Activated naive CD4-positive, alpha-beta T cell treated with anti-CD3 and anti-CD28 coated beads, Interleukin-2, amount 50 U/mL, for 24 hours (primary cell): Measurements from ENCODE around the gene CD44.
A peak's percentile ranks its signal among the peaks of the same experiment; 100 is the strongest.
"Not testable (repeated sequence)": the region's sequence is repeated elsewhere in the genome, so short reads cannot be mapped to it uniquely, and the experiment has no call there.

Source experiments
- H3K27ac Mint-ChIP-seq: one replicate; pipeline ENCODE4 v1.8.0; 2021; ENCODE audit warnings: mild to moderate bottlenecking, mixed read lengths
- H3K27me3 Mint-ChIP-seq: one replicate; pipeline ENCODE4 v1.8.0; 2021; ENCODE audit warnings: mixed read lengths
- H3K36me3 Mint-ChIP-seq: one replicate; pipeline ENCODE4 v1.8.0; 2021; ENCODE audit warnings: mixed read lengths
- H3K4me1 Mint-ChIP-seq: one replicate; pipeline ENCODE4 v1.8.0; 2021; ENCODE audit warnings: mixed read lengths
- H3K4me3 Mint-ChIP-seq: one replicate; pipeline ENCODE4 v1.8.0; 2021; ENCODE audit warnings: mild to moderate bottlenecking, mixed read lengths
- H3K9me3 Mint-ChIP-seq: one replicate; pipeline ENCODE4 v1.8.0; 2021; ENCODE audit warnings: mixed read lengths

CD44 gene

GRCh38 chr11:35107861-35108260 is 31.1 kb upstream of the CD44 start:
- Mint-ChIP-seq H3K9me3 (no peaks in the 10 kb centered on the region), H3K4me1 (peaks cover 60% of the 10 kb centered on the region), H3K36me3 (no peaks in the 10 kb centered on the region), H3K4me3 (no peak overlapping the region), H3K27ac (no peak overlapping the region), H3K27me3 (no peaks in the 10 kb centered on the region)

DNA sequence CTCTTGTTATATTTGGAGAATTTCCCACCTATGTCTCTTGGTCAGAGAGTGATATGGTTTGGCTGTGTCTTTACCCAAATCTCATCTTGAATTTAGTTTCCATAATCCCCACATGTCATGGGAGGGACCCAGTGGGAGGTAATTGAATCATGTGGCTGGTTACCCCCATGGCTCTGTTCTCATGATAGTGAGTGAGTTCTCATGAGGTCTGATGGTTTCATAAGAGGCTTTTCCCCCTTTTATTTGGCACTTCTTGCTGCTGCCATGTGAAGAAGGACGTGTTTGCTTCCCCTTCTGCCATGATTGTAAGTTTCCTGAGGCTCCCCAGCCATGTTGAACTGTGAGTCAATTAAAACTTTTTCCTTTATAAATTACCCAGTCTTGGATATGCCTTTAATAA is 30.6 kb upstream of the CD44 start:
- H3K4me1 Mint-ChIP-seq, result peaks cover 60% of the 10 kb centered on the region
- not testable (repeated sequence) for H3K9me3 Mint-ChIP-seq, H3K4me3 Mint-ChIP-seq, H3K36me3 Mint-ChIP-seq, H3K27me3 Mint-ChIP-seq
- H3K27ac Mint-ChIP-seq, result peak overlapping the region; percentile 49

DNA sequence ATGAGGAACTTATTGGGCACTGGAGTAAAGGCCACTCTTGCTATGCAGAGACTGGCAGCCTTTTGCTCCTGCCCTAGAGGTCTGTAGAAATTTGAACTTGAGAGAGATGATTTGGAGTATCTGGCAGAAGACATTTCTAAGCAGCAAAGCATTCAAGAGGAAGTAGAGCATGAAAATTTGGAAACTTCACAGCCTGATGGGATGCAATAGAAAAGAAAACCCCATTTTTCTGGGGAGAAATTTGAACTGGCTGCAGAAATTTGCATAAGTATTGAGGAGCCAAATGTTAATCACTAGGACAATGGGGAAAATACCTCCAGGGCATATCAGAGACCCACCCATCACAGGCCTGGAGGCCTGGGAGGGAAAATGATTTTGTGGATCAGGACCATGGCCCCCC is 29.9 kb upstream of the CD44 start:
- H3K27ac Mint-ChIP-seq, result peak overlapping the region; percentile 26
- H3K27me3 Mint-ChIP-seq, result no peaks in the 10 kb centered on the region
- H3K9me3 Mint-ChIP-seq, result no peaks in the 10 kb centered on the region
- no peak overlapping the region for H3K4me3 Mint-ChIP-seq
- H3K4me1 Mint-ChIP-seq, result peaks cover 60% of the 10 kb centered on the region
- H3K36me3 Mint-ChIP-seq, result no peaks in the 10 kb centered on the region

GRCh38 chr11:35109827-35110226 is 29.1 kb upstream of the CD44 start:
- no peak overlapping the region for H3K27ac Mint-ChIP-seq
- H3K4me1 Mint-ChIP-seq, result peaks cover 60% of the 10 kb centered on the region
- no peaks in the 10 kb centered on the region for H3K27me3 Mint-ChIP-seq
- H3K36me3 Mint-ChIP-seq, result no peaks in the 10 kb centered on the region
- no peak overlapping the region for H3K4me3 Mint-ChIP-seq
- no peaks in the 10 kb centered on the region for H3K9me3 Mint-ChIP-seq

GRCh38 chr11:35111161-35112055 is 27.6 kb upstream of the CD44 start:
- Mint-ChIP-seq H3K4me3 (no peak overlapping the region), H3K27me3 (no peaks in the 10 kb centered on the region), H3K9me3 (no peaks in the 10 kb centered on the region), H3K27ac (peak overlapping the region; percentile 68), H3K4me1 (peaks cover 47% of the 10 kb centered on the region), H3K36me3 (no peaks in the 10 kb centered on the region)

- Mint-ChIP-seq H3K27me3 (no peaks in the 10 kb centered on the region), H3K4me3 (no peak overlapping the region), H3K36me3 (no peaks in the 10 kb centered on the region), H3K9me3 (no peaks in the 10 kb centered on the region), H3K4me1 (peaks cover 39% of the 10 kb centered on the region), H3K27ac (no peak overlapping the region)
Observed at GRCh38 chr11:35112056-35112845, 26.7 kb upstream of the CD44 start.

GRCh38 chr11:35112846-35113105 is 26.2 kb upstream of the CD44 start:
- Mint-ChIP-seq H3K4me3 (no peak overlapping the region), H3K36me3 (no peaks in the 10 kb centered on the region), H3K9me3 (no peaks in the 10 kb centered on the region), H3K4me1 (peaks cover 39% of the 10 kb centered on the region), H3K27me3 (no peaks in the 10 kb centered on the region), H3K27ac (no peak overlapping the region)

DNA sequence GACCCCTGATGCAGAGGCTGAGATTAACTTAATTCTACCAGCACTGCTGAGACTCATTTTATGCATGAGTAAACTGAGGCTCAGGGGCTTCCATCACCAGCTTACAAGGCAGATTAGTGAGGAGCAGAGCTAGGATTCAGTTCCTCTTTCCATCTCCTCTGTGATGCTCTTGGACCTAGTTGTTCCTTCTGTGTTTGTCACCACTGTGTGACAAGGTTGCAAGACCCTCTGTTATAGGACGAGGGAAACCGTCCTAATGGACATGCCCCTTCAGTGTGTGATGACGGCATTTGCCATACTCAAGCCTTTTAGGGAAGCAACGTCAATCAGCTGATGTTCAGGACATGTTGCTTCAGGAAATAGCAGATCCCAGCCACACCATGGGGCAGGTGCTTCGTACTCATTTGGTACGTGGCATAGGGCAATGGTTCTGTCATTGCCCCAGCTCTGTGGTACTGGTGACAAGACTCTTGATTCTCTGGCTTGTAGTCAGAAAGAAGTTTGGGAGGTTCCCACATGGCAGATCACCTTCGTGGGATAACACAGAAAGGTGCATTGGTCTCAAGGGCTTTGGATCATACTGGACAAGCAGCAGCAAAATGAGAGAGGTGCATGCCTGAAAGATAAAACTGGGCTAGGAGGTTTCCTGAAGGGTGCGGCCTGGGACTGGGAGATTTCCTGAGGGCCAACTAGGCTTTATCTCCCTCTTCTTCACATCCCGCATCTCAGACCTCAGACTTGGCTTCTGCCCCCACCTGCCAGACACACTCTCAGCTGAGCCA is 23.9 kb upstream of the CD44 start:
- Mint-ChIP-seq H3K36me3 (peaks cover 2% of the 10 kb centered on the region), H3K27me3 (no peaks in the 10 kb centered on the region), H3K4me1 (peaks cover 39% of the 10 kb centered on the region), H3K27ac (no peak overlapping the region), H3K9me3 (no peaks in the 10 kb centered on the region), H3K4me3 (no peak overlapping the region)

GRCh38 chr11:35115688-35116030 is 23.3 kb upstream of the CD44 start:
- H3K4me3 Mint-ChIP-seq, result no peak overlapping the region
- peaks cover 39% of the 10 kb centered on the region for H3K4me1 Mint-ChIP-seq
- no peak overlapping the region for H3K27ac Mint-ChIP-seq
- peaks cover 2% of the 10 kb centered on the region for H3K36me3 Mint-ChIP-seq
- no peaks in the 10 kb centered on the region for H3K9me3 Mint-ChIP-seq
- no peaks in the 10 kb centered on the region for H3K27me3 Mint-ChIP-seq

GRCh38 chr11:35116245-35116644 is 22.7 kb upstream of the CD44 start:
- peak overlapping the region; percentile 44 for H3K27ac Mint-ChIP-seq
- H3K9me3 Mint-ChIP-seq, result peaks cover 1% of the 10 kb centered on the region
- H3K36me3 Mint-ChIP-seq, result peaks cover 2% of the 10 kb centered on the region
- H3K4me3 Mint-ChIP-seq, result no peak overlapping the region
- peaks cover 39% of the 10 kb centered on the region for H3K4me1 Mint-ChIP-seq
- H3K27me3 Mint-ChIP-seq, result no peaks in the 10 kb centered on the region

DNA sequence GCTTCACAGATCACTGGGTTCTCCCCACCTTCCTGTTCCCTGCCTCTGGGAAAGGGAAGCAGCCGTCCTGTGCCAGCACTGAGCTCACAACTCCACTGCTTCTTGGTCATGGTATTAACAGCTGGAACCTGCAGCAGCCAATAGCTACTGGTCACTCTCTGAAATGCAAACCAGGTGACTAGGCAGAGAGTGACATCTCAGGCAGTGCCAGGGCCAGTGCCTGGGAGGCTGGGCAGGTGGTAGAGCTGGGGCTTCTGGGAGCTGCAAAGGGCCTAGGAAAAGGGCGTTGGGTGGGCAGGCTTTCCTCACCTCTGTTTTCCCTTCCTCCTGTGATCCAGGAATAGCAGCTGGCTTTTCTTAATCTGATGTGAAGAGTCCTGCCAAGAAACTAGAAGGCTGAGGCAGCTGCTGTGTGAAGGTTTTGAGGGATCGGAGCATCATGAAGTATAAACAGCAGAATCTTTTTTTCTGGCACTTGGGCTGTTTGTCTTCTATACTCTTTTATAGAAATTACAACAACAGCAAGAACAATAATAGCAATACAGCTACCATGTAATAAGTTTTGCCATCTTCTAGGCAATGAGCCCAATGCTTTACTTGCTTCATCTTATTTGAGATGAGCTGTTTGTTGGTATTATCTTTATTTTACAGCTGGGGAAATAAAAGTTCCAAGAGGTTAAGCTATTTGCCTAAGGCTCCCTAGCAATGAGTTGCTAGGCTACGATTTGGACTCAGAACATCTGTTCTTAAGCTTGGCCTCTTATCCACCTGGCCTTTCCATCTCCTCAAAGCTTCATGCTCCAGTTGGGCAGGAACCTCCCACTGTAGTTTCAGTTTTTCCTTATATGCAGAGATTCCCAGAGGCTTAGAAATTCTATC is 22.0 kb upstream of the CD44 start:
- H3K4me3 Mint-ChIP-seq, result no peak overlapping the region
- peaks cover 39% of the 10 kb centered on the region for H3K4me1 Mint-ChIP-seq
- no peaks in the 10 kb centered on the region for H3K27me3 Mint-ChIP-seq
- H3K9me3 Mint-ChIP-seq, result peaks cover 7% of the 10 kb centered on the region
- peaks cover 2% of the 10 kb centered on the region for H3K36me3 Mint-ChIP-seq
- no peak overlapping the region for H3K27ac Mint-ChIP-seq

DNA sequence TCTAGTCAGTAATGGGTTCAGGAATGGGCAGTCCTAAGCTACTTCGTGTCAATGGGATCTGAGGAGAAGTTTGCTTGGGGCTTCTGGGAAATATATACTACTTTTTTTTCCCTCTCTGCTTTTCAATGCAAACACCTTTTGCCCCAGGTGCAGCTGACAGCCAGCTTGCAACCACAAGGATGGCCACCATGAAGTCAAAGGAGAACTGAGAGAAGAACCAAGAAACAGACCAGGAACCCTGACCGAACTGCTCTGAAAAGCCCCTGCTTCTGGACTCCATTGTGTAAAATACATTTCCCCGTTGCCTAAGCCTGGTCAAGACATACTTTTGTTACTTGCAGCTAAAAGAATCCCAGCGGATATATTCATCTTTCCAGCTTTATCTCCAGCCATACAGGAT is 20.1 kb upstream of the CD44 start:
- Mint-ChIP-seq H3K4me1 (peaks cover 53% of the 10 kb centered on the region), H3K36me3 (peaks cover 2% of the 10 kb centered on the region), H3K27ac (no peak overlapping the region), H3K9me3 (peaks cover 7% of the 10 kb centered on the region), H3K4me3 (no peak overlapping the region), H3K27me3 (no peaks in the 10 kb centered on the region)

DNA sequence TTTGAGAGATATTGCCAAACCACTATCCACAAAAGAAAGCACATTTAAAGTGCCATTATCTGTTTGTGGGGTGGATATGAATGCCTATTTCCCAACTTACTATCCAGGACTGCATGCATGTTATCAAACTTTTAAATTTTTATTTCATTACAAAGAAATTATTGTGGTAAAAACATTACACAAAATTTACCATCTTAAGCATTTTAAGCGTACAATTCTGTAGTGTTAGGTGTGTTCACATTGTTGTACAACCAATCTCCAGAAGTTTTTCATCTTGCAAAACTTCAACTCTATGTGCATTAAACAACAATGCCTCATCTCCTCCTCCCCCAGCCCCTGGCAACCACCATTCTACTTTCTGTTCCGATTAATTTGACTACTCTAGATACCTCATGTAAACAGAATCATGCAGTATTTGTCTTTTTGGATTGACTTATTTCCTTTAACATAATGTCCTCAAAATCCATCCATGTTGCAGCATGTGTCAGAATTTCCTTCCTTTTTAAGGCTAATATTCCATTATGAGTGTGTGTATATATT is 17.6 kb upstream of the CD44 start:
- Mint-ChIP-seq H3K27me3 (no peaks in the 10 kb centered on the region), H3K27ac (peak overlapping the region; percentile 3), H3K4me3 (no peak overlapping the region), H3K4me1 (peaks cover 73% of the 10 kb centered on the region), H3K36me3 (peaks cover 2% of the 10 kb centered on the region), H3K9me3 (peaks cover 7% of the 10 kb centered on the region)

DNA sequence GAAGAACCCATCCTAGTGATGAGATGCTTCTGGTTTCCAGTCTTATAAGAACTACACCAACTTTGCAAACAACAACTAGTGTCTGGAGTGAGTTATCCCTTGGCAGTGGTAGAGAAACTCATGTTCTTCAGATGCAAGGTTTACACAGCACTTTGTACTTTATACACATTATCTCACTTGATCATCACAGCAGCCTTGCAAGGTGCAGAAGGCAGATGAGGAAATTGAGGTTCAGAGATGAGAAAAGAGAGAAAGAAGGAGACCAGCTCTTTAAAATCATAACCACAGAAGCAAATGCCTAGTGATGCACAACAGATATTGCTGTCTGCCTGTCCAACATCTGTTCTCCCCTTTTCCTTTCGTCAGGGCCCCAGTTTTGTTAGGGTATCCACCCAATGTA is 16.7 kb upstream of the CD44 start:
- peaks cover 4% of the 10 kb centered on the region for H3K36me3 Mint-ChIP-seq
- no peaks in the 10 kb centered on the region for H3K27me3 Mint-ChIP-seq
- peak overlapping the region; percentile 74 for H3K27ac Mint-ChIP-seq
- peak overlapping the region; percentile 26 for H3K4me3 Mint-ChIP-seq
- H3K9me3 Mint-ChIP-seq, result peaks cover 7% of the 10 kb centered on the region
- H3K4me1 Mint-ChIP-seq, result peaks cover 82% of the 10 kb centered on the region
